Measurements from ENCODE around the gene CUL1. TPM values are rescaled to one million over a fixed set of nuclear protein-coding genes. Genes with fewer than 3 reads are reported as not detected.
A peak's percentile ranks its signal among the peaks of the same experiment; 100 is the strongest.

The CUL1 gene
- total RNA-seq, 2 donors from 2014 or later, result 35.0 to 42.1 TPM

DNA sequence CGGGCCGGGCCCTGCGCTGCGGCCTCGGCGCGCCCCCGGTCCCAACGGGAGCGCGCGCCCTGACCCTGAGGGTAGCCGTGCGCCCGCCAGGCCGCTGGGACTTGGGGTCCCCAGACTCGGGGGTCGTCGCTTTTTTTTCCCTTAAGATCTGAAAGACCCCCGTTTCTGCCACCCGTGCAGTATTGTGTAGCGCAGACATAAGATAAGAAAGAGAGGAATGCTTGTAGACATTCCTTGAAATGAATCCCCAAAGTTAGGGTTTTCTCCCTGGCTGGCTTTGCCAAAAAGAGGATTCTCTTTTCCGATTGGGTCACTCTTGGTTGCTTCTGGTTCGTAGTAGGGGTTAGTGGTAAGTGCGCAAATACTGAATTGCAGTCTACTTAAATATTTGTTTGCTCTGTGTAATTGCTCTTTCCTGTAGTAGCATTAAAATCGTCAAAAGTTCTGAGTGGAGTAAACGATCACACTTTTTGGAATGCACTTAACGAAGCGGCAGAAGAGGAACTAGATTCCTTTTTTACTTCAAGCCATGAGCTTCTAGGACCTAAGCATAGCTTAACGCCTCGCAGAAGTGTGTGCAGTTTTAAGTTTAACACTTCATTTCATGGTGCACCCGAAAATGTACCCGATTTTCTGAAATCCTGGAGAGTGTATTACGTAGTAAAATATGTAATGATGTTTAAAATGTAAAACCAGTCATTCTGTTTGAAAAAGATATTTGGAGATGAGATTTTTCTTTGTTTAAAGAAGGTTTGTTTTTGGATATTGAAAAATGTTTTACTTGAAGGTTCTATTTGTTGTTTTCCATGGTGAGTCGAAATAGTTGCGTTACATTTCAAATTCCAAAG, 1.3 kb downstream of the CUL1 start:
- Mint-ChIP-seq H3K27me3 (ENCODE audit: insufficient read depth) (peaks cover 62% of the 10 kb centered on the region), H3K4me3 (peak overlapping the region; percentile 64), H3K4me1 (peaks cover 40% of the 10 kb centered on the region), H3K9me3 (no peaks in the 10 kb centered on the region), H3K36me3 (ENCODE audit: low read depth) (no peaks in the 10 kb centered on the region), H3K27ac (peak overlapping the region; percentile 79)
- TF ChIP-seq, protein P1, sequence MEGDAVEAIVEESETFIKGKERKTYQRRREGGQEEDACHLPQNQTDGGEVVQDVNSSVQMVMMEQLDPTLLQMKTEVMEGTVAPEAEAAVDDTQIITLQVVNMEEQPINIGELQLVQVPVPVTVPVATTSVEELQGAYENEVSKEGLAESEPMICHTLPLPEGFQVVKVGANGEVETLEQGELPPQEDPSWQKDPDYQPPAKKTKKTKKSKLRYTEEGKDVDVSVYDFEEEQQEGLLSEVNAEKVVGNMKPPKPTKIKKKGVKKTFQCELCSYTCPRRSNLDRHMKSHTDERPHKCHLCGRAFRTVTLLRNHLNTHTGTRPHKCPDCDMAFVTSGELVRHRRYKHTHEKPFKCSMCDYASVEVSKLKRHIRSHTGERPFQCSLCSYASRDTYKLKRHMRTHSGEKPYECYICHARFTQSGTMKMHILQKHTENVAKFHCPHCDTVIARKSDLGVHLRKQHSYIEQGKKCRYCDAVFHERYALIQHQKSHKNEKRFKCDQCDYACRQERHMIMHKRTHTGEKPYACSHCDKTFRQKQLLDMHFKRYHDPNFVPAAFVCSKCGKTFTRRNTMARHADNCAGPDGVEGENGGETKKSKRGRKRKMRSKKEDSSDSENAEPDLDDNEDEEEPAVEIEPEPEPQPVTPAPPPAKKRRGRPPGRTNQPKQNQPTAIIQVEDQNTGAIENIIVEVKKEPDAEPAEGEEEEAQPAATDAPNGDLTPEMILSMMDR (conservative IDR thresholded peaks at IDR 0.05), result no peak
- Histone ChIP-seq H3K36me3 (ENCODE audit: control insufficient read depth, insufficient read depth, low read length) (no peaks in the 10 kb centered on the region), H3K27me3 (ENCODE audit: control insufficient read depth, insufficient read depth, low read length, poor library complexity, severe bottlenecking) (peaks cover 71% of the 10 kb centered on the region), H3K9ac (ENCODE audit: extremely low read depth, low read length, poor library complexity, severe bottlenecking) (peak overlapping the region; percentile 74), H3K9me3 (ENCODE audit: control insufficient read depth, low read length) (no peaks in the 10 kb centered on the region), H3K4me1 (ENCODE audit: control insufficient read depth, insufficient read depth, low read length) (peaks cover 8% of the 10 kb centered on the region), H3K27ac (ENCODE audit: low read depth, low read length) (peak overlapping the region; percentile 83), H3K4me3 (ENCODE audit: low read length) (peak overlapping the region; percentile 89)
- 0 to 1% methylated on average over 27 to 36 of the region's 36 CpGs for WGBS, 2 experiments (ENCODE audit: insufficient coverage in 1 of 2, insufficient read length in 1 of 2)
- DNase-seq, result no peak

DNA sequence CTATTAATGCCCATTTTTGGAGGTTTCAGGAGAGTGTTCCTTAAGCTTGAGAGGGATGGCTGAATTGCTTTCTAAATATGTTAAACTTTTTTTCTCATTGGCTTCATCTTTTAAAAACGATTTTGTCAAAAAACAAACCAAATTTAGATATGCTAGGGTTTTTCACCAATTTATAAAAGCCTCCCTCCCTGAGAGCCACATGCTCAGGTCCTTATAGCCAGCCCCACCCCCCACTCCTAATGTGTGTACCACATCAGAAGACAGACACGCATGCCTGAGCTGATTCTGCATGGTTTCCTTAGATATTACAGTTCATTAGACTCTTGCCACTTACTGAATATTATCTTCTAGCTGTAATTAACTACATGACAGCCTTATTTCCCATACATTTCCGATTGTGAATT, 2.0 kb downstream of the CUL1 start:
- peaks cover 8% of the 10 kb centered on the region for H3K4me1 ChIP-seq (ENCODE audit: control insufficient read depth, insufficient read depth, low read length)
- peak overlapping the region; percentile 74 for H3K9ac ChIP-seq (ENCODE audit: extremely low read depth, low read length, poor library complexity, severe bottlenecking)
- Mint-ChIP-seq H3K4me3 (peak overlapping the region; percentile 64), H3K36me3 (ENCODE audit: low read depth) (no peaks in the 10 kb centered on the region), H3K27me3 (ENCODE audit: insufficient read depth) (peaks cover 62% of the 10 kb centered on the region), H3K9me3 (no peaks in the 10 kb centered on the region), H3K4me1 (peaks cover 45% of the 10 kb centered on the region), H3K27ac (no peak overlapping the region)
- 0 to 20% methylated on average over 2 to 3 of the region's 3 CpGs for WGBS, 2 experiments (ENCODE audit: insufficient coverage in 1 of 2, insufficient read length in 1 of 2)
- H3K36me3 ChIP-seq (ENCODE audit: control insufficient read depth, insufficient read depth, low read length), result no peaks in the 10 kb centered on the region
- H3K9me3 ChIP-seq (ENCODE audit: control insufficient read depth, low read length), result no peaks in the 10 kb centered on the region
- peak overlapping the region; percentile 89 for H3K4me3 ChIP-seq (ENCODE audit: low read length)
- no peak for DNase-seq
- TF ChIP-seq, protein P1 (conservative IDR thresholded peaks at IDR 0.05), result no peak
- H3K27me3 ChIP-seq (ENCODE audit: control insufficient read depth, insufficient read depth, low read length, poor library complexity, severe bottlenecking), result peaks cover 71% of the 10 kb centered on the region
- H3K27ac ChIP-seq (ENCODE audit: low read depth, low read length), result no peak overlapping the region

DNA sequence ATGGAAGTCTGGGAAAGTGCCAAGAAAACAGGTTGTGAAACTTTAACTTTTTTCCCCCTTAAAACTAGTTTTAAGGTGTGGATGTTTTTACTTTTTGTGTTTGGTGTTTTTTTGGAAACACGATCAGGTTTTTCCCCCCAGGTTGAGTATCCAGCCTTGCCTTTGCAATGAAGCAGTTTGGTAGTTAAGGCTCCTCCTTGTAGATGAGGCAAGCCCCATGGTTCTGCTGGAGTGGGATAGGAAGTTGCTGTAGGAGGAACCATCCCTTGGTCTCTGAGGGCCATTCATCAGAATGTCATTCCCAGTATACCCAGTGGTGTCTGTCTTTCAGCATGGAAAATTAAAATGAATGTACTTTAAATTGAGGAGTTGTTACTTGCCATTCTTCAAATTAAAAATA, 2.7 kb downstream of the CUL1 start:
- Histone ChIP-seq H3K27me3 (ENCODE audit: control insufficient read depth, insufficient read depth, low read length, poor library complexity, severe bottlenecking) (peaks cover 71% of the 10 kb centered on the region), H3K4me1 (ENCODE audit: control insufficient read depth, insufficient read depth, low read length) (peaks cover 8% of the 10 kb centered on the region), H3K4me3 (ENCODE audit: low read length) (peak overlapping the region; percentile 89), H3K9me3 (ENCODE audit: control insufficient read depth, low read length) (no peaks in the 10 kb centered on the region), H3K9ac (ENCODE audit: extremely low read depth, low read length, poor library complexity, severe bottlenecking) (no peak overlapping the region), H3K36me3 (ENCODE audit: control insufficient read depth, insufficient read depth, low read length) (no peaks in the 10 kb centered on the region), H3K27ac (ENCODE audit: low read depth, low read length) (no peak overlapping the region)
- peaks cover 52% of the 10 kb centered on the region for H3K4me1 Mint-ChIP-seq
- TF ChIP-seq, protein P1 (conservative IDR thresholded peaks at IDR 0.05), result no peak
- H3K36me3 Mint-ChIP-seq (ENCODE audit: low read depth), result no peaks in the 10 kb centered on the region
- peaks cover 64% of the 10 kb centered on the region for H3K27me3 Mint-ChIP-seq (ENCODE audit: insufficient read depth)
- 50% methylated on average over 1 of the region's 1 CpG; no CpG with 5 or more reads in 1 of the 2 experiments for WGBS, 2 experiments (ENCODE audit: insufficient coverage in 1 of 2, insufficient read length in 1 of 2)
- no peak for DNase-seq
- H3K27ac Mint-ChIP-seq, result no peak overlapping the region
- H3K4me3 Mint-ChIP-seq, result peak overlapping the region; percentile 64
- no peaks in the 10 kb centered on the region for H3K9me3 Mint-ChIP-seq
